Myocyte (in vitro differentiated cells): ENCODE results near the gene MPIG6B. TPM values are rescaled to one million over a fixed set of nuclear protein-coding genes. Genes with fewer than 3 reads are reported as not detected.

ENCODE experiments used
- DNase-seq: peaks from one replicate; pipeline ENCODE4 v3.0.0-alpha.2; 2012; ENCODE audit warnings: low read depth
- microRNA-seq: library from miRNA; unstranded; fragments of <30 nt; microRNA quantifications from one replicate; pipeline ENCODE4, GENCODE V29; 2016
- total RNA-seq: library from RNA; depleted of rRNA; stranded (reverse); fragments of >200 nt; gene quantifications from 2 replicates; pipeline ENCODE4 v1.2.3, GENCODE V29; 2014

The MPIG6B gene
- total RNA-seq, 1 donor from 2014 or later = not detected

GRCh38 chr6:31765559-31765909 is 42.4 kb downstream of the MPIG6B start:
- no peak for DNase-seq

DNA sequence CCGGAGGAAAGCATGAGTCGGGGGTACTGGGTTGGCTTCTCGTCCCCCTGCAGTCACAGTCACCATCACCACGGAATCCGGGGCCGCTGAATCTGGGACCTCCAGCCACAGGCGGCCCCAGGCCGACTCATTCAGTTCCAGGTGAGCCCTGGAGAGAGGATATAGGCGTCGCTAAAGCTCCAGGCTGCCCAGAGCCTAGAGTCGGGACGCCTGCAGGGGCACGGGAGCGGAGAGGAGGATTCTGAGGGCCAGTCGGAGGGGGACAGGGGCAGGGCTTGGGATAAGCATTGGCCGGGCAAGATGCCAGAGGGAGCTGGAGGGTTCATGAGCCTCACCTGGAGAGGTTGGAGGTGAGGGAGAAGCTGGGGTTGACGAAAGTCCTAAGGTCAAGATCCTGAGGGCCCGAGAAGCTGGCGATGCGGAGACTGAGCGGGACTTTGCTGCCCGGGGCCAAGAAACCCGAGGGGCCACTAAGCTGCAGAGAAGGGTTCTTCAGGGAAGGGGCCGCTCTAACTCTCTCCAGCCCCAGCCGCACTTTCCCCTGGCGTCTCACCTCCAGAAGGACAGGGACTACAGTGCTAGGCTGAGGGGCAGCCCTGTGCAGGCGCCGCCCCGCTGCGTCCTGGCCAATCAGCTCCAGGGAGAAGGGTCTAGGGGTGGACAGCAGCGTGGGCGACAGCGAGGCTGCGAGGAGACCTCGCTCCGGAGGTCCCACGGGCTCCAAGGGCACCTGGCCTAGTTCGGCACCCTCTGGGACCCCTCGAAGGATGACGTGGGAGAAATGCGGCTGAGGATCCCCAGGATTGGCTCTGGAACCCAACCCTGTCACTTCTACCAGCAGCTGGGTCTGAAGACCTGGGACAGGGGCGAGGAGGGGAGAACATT is 43.0 kb downstream of the MPIG6B start:
- peak; percentile 13 for DNase-seq

DNA sequence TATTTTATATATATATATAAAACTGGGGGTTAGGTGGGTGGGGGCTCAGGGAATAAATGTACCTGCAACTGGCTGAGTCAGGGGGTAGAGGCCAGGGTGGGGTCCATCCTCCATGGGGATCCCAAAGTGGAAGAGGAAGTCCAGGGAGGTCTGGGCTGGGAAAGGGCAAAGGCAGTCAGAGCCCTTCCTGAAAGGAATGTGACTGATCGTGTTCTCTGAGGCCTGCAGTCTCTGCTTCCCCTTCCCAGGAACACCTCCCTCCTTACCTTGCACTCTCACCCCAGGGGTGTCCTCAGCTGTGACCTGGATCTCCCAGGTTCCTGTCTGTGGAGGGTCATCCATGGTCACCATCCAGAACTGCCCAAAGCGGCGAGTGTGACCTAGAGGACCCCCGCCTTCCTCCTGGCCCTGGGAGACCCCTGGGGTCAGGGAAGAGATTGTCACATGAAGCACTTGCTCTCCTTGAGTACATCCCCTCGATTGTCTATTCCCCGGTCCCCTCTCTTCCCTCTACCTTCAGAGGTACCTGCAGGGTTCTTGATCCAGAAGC is 44.0 kb downstream of the MPIG6B start:
- no peak for DNase-seq

DNA sequence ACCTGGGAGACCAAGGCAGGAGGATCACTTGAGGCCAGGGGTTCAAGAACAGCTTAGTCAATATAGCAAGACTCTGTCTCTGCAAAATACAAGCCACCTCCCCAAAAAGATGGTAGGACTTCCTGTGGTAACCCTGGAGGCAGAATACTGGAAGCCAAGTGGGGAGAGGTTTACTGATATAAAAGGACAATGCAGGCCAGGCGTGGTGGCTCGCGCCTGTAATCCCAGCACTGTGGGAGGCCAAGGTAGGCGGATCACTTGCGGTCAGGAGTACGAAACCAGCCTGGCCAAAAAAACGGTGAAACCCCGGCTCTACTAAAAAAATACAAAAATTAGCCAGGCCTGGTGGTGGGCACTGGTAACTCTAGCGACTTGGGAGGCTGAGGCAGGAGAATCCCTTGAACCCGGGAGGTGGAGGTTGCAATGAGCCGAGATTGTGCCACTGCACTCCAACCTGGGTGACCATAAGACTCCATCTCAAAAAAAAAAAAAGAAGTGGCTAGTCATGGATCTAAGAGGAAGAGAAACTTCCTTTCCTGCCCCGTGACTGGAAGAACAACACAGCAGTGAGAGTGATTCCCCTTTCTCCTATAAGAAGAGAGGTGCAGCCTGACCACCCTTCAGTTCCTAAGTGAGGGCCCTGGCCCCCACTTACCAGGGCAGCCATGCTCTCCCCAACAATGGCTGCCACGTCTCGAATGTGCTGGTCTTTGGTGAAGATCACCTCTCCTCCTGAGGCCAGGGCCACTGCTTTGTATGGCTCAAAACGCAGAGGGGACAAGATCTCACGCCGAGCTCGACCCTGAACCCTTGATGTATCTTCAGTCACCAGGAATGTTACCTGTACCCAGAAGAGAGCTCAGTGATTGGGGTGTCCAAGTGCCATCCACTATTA is 45.4 kb downstream of the MPIG6B start:
- DNase-seq = no peak

DNA sequence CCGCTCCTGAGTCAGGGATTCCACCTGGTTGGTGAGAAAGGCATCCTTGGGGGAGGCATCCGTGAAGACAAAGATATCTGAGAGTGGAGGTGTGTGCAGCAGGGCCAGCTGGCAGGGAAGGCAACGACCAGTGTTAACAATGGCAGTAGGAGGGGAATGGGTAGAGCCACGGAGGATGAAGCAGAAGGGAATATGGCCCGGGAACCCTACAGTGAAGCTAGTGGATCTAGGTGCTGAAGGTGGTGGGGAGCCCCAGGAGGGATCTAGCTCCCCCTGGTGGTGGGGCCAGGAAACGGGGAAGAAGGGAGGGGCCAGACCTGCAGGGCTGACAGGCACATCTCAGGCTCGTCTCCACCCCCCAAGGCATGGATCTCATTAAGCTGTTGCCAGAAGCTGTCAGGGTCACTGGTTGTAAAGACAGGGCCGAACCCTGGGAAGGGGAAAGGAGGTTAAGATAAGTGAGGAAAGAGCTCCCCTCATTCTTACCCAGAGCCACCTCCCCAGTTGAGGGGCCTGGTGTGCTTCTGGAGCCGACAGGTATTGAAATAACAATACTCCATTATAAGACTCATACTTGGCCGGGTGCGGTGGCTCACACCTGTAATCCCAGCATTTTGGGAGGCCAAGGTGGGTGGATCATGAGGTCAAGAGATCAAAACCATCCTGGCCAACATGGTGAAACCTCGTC is 46.7 kb downstream of the MPIG6B start:
- DNase-seq = peak; percentile 65

GRCh38 chr6:31770860-31771259 is 47.7 kb downstream of the MPIG6B start:
- DNase-seq = no peak

DNA sequence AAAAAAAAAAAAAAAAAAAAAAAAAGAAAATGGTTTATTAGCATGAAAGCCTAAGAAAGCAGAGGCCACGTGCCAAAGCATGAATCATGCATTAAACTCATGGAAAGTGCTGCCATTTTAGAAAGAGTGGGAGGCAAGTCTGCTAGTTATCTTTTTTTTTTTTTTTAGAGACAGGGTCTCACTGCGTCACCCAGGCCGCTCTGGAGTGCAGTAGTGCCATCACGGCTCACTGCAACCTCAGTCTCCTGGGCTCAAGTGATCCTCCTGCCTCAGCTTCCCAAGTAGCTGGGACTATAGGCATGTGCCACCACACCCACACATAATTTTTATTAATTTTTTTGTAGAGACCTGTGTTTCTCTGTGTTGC is 48.8 kb downstream of the MPIG6B start:
- DNase-seq = no peak

DNA sequence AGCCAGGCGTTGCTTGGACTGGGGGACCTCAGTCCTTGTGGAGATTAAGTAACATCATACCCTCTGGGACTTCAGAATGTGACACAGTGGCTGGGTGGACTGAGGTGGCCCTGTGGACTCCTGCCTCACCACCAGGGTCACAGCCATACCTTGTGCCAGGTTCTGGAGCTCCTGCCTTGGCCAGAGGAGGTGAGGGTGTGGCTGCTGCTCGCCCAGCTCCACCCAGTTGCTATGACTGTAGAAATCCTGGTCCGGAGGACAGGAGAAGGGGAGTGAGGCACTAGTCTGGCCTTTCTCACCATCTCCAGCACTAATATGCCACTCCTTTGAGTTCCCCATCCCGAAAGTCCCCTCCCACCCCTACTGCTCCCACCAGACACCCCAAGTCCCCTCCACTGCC is 52.0 kb downstream of the MPIG6B start:
- no peak for DNase-seq

DNA sequence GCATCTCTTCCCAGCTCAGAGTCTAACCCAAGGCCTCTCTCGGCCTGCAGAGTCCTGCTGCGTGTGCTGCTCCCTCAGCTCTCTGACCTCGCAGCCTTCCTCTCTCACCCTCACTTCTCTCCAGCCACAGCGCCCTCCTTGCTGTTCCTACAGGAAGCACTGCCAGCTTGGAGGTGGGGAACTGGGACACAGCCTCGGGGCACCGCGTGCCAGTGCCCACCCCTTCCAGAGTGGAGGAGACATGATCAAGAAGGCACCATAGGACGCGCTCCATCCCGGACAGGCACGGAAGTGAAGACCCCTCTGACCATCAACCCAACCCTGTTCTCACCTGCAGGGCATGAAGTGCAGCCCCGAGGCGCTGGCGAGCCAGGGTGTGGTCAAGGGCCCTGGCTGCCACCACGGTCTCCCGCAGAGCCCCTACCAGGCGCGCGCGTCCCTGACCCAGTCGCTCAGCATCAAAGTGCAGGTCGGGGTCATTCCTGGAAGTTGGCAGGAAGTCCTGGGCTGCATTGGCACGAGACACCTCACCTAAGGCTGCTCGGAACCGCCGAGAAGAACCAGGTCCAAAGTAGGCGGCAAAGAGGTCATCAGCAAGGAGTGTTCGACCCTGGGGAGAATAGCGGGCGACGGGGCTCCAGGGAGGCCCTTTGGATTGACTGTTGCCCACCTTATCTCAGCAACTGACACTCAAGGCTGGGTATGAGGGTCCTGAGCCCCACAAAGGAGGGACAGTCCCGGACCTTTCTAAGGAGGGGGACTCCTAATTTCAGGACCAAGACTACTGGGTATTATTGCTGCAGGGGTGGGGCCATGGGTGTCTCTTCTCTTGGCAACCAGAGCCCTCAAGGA is 52.7 kb downstream of the MPIG6B start:
- DNase-seq = no peak

Small RNA genes lying within 50 kb of the gene (microRNA-seq; reads per million reads assigned to microRNA genes)
- gene MIR4646 = 0.65 reads per million

Other genes with a start within 250 kb of the MPIG6B start
- 2.1 and 2.9 TPM in 2 replicates for gene MICB, start 225.2 kb upstream of the MPIG6B start, total RNA-seq
- gene MCCD1, start 194.4 kb upstream of the MPIG6B start, total RNA-seq = not detected in 2 replicates
- 290 and 382 TPM in 2 replicates for gene DDX39B, start 181.4 kb upstream of the MPIG6B start, total RNA-seq
- gene ATP6V1G2, start 176.8 kb upstream of the MPIG6B start, total RNA-seq = 4.8 and 8.5 TPM in 2 replicates
- gene NFKBIL1, start 175.8 kb upstream of the MPIG6B start, total RNA-seq = 26.1 and 28.3 TPM in 2 replicates
- gene LTA, start 151.1 kb upstream of the MPIG6B start, total RNA-seq = not detected in 2 replicates
- not detected in 2 replicates for gene TNF, start 147.8 kb upstream of the MPIG6B start, total RNA-seq
- gene LTB, start 140.9 kb upstream of the MPIG6B start, total RNA-seq = 0.40 TPM in 1 of 2 replicates, not detected in the other
- gene LST1, start 137.1 kb upstream of the MPIG6B start, total RNA-seq = not detected in 2 replicates
- not detected in 2 replicates for gene NCR3, start 130.4 kb upstream of the MPIG6B start, total RNA-seq
- not detected in 2 replicates for gene AIF1, start 108.1 kb upstream of the MPIG6B start, total RNA-seq
- gene PRRC2A, start 102.7 kb upstream of the MPIG6B start, total RNA-seq = 77.2 and 85.9 TPM in 2 replicates
- gene BAG6, start 70.7 kb upstream of the MPIG6B start, total RNA-seq = 271 and 307 TPM in 2 replicates
- 2.9 and 4.2 TPM in 2 replicates for gene APOM, start 67.5 kb upstream of the MPIG6B start, total RNA-seq
- gene C6orf47, start 62.6 kb upstream of the MPIG6B start, total RNA-seq = 20.6 and 24.0 TPM in 2 replicates
- 8.6 and 12.9 TPM in 2 replicates for gene GPANK1, start 58.4 kb upstream of the MPIG6B start, total RNA-seq
- 211 and 248 TPM in 2 replicates for gene CSNK2B, start 57.3 kb upstream of the MPIG6B start, total RNA-seq
- 2.9 and 4.0 TPM in 2 replicates for gene LY6G5B, start 53.4 kb upstream of the MPIG6B start, total RNA-seq
- 2.7 and 3.4 TPM in 2 replicates for gene LY6G5C, start 42.3 kb upstream of the MPIG6B start, total RNA-seq
- 58.9 and 66.0 TPM in 2 replicates for gene ABHD16A, start 20.0 kb upstream of the MPIG6B start, total RNA-seq
- gene LY6G6F, start 16.5 kb upstream of the MPIG6B start, total RNA-seq = not detected in 2 replicates
- gene LY6G6D, start 8.0 kb upstream of the MPIG6B start, total RNA-seq = not detected in 2 replicates
- not detected in 2 replicates for gene LY6G6C, start 1.6 kb upstream of the MPIG6B start, total RNA-seq
- gene DDAH2, start 5.9 kb downstream of the MPIG6B start, total RNA-seq = 120 and 142 TPM in 2 replicates
- gene CLIC1, start 13.2 kb downstream of the MPIG6B start, total RNA-seq = 257 and 425 TPM in 2 replicates
- 7.4 and 8.4 TPM in 2 replicates for gene MSH5, start 16.6 kb downstream of the MPIG6B start, total RNA-seq
- gene SAPCD1, start 39.3 kb downstream of the MPIG6B start, total RNA-seq = 0.94 TPM in 1 of 2 replicates, not detected in the other
- gene VWA7, start 54.0 kb downstream of the MPIG6B start, total RNA-seq = 1.3 TPM in 1 of 2 replicates, not detected in the other
- gene VARS1, start 72.4 kb downstream of the MPIG6B start, total RNA-seq = 56.4 and 62.2 TPM in 2 replicates
- gene LSM2, start 83.6 kb downstream of the MPIG6B start, total RNA-seq = 28.7 and 38.8 TPM in 2 replicates
- gene HSPA1L, start 91.9 kb downstream of the MPIG6B start, total RNA-seq = 2.6 and 3.6 TPM in 2 replicates
- gene HSPA1A, start 92.2 kb downstream of the MPIG6B start, total RNA-seq = 109 and 131 TPM in 2 replicates
- 86.3 and 98.7 TPM in 2 replicates for gene HSPA1B, start 104.4 kb downstream of the MPIG6B start, total RNA-seq
- 128 and 187 TPM in 2 replicates for gene NEU1, start 139.4 kb downstream of the MPIG6B start, total RNA-seq
- 0.11 and 0.16 TPM in 2 replicates for gene SLC44A4, start 155.6 kb downstream of the MPIG6B start, total RNA-seq
- 33.7 and 36.4 TPM in 2 replicates for gene EHMT2, start 174.3 kb downstream of the MPIG6B start, total RNA-seq
- gene ZBTB12, start 178.7 kb downstream of the MPIG6B start, total RNA-seq = 2.7 and 3.3 TPM in 2 replicates
- gene C2, start 204.3 kb downstream of the MPIG6B start, total RNA-seq = 7.0 and 7.5 TPM in 2 replicates
- 1.8 and 6.6 TPM in 2 replicates for gene CFB, start 222.7 kb downstream of the MPIG6B start, total RNA-seq
- 86.4 and 87.1 TPM in 2 replicates for gene NELFE, start 235.6 kb downstream of the MPIG6B start, total RNA-seq
- 32.1 and 37.3 TPM in 2 replicates for gene SKIC2, start 235.8 kb downstream of the MPIG6B start, total RNA-seq
- 28.7 and 32.3 TPM in 2 replicates for gene DXO, start 248.8 kb downstream of the MPIG6B start, total RNA-seq